GM23338 (cell line): ENCODE data around the gene MFSD6.

Experiments used
- CTCF ChIP-seq, 2 experiments: fragments of 200-600 bp in 1 of 2; sonication (generic) in 1 of 2; conservative IDR thresholded peaks; 2 replicates each; pipeline versions ENCODE4 v1.5.1 to v1.6.1; 2016 to 2017; ENCODE audit warnings: antibody characterized with exemption in 2 of 2, low read depth in 2 of 2, mild to moderate bottlenecking in 2 of 2, moderate library complexity in 1 of 2
- EZH2 ChIP-seq: fragments of 200-600 bp; sonication (generic); IDR thresholded peaks from one replicate; pipeline ENCODE4 v1.8.0; 2017; ENCODE audit warnings: antibody characterized with exemption, mild to moderate bottlenecking, low read depth; ENCODE audit not compliant: unreplicated experiment
- EZH2phosphoT487 ChIP-seq: fragments of 200-600 bp; sonication (generic); IDR thresholded peaks from one replicate; pipeline ENCODE4 v1.8.1; 2018; ENCODE audit warnings: antibody characterized with exemption; ENCODE audit not compliant: unreplicated experiment
- JUNB ChIP-seq: IDR thresholded peaks from one replicate; pipeline ENCODE4 v1.6.1; 2016; ENCODE audit warnings: antibody characterized with exemption; ENCODE audit not compliant: unreplicated experiment
- NANOG ChIP-seq: IDR thresholded peaks from 2 replicates; pipeline ENCODE4 v1.6.1; 2016; ENCODE audit warnings: antibody characterized with exemption, borderline replicate concordance
- POLR2AphosphoS5 ChIP-seq: IDR thresholded peaks from 2 replicates; pipeline ENCODE4 v1.6.1; 2016; ENCODE audit warnings: antibody characterized with exemption, low read depth
- REST ChIP-seq: IDR thresholded peaks from one replicate; pipeline ENCODE4 v1.6.1; 2018; ENCODE audit warnings: antibody characterized with exemption; ENCODE audit not compliant: unreplicated experiment
- STAT1 ChIP-seq: IDR thresholded peaks from one replicate; pipeline ENCODE4 v1.6.1; 2016; ENCODE audit warnings: antibody characterized with exemption; ENCODE audit not compliant: unreplicated experiment

GRCh38 chr2:190490502-190490901 is 82.3 kb downstream of the MFSD6 start:
- TF ChIP-seq STAT1 (no peak), EZH2phosphoT487 (no peak), CTCF (conservative IDR thresholded peaks at IDR 0.05; ENCODE audit: low read depth in 2 of 2) (no peak), EZH2 (no peak), JUNB (no peak), POLR2AphosphoS5 (no peak), REST (no peak), NANOG (no peak)
